Bronchial epithelial cell (primary cell): ENCODE data around the gene PRDX1. TPM values are rescaled to one million over a fixed set of nuclear protein-coding genes. Genes with fewer than 3 reads are reported as not detected.
"Not testable (repeated sequence)": the region's sequence is repeated elsewhere in the genome, so short reads cannot be mapped to it uniquely, and the experiment has no call there.

Experiments
- DNase-seq: peaks from one replicate; pipeline ENCODE4 v3.0.0-alpha.2; 2010; ENCODE audit warnings: low read depth
- FAIRE-seq: peaks from 2 replicates; lab custom pipeline; 2011; peaks lifted over from hg19 to GRCh38; lab: Jason Lieb, UNC
- H3K27me3 ChIP-seq: 2 replicates; pipeline ENCODE4 v1.5.1; 2011; ENCODE audit warnings: low read length; ENCODE audit not compliant: control insufficient read depth, insufficient read depth
- H3K36me3 ChIP-seq: 2 replicates; pipeline ENCODE4 v1.5.1; 2011; ENCODE audit warnings: low read length; ENCODE audit not compliant: control insufficient read depth, insufficient read depth
- H3K4me3 ChIP-seq: 2 replicates; pipeline ENCODE4 v1.5.1; 2011; ENCODE audit warnings: mild to moderate bottlenecking, low read depth, low read length, control low read depth
- total RNA-seq: library from RNA; depleted of rRNA; stranded (reverse); fragments of >200 nt; gene quantifications from 2 replicates; pipeline ENCODE4 v1.2.1, GENCODE V29; 2014
- TF ChIP-seq, protein P1 (sequence below): IDR thresholded peaks from 2 replicates; pipeline ENCODE4 v1.5.1; 2011; ENCODE audit warnings: mild to moderate bottlenecking, moderate library complexity, low read length, control low read depth, inconsistent platforms; ENCODE audit not compliant: insufficient read depth, severe bottlenecking

Gene PRDX1
- total RNA-seq, 1 donor from 2014 or later = 403 TPM

DNA sequence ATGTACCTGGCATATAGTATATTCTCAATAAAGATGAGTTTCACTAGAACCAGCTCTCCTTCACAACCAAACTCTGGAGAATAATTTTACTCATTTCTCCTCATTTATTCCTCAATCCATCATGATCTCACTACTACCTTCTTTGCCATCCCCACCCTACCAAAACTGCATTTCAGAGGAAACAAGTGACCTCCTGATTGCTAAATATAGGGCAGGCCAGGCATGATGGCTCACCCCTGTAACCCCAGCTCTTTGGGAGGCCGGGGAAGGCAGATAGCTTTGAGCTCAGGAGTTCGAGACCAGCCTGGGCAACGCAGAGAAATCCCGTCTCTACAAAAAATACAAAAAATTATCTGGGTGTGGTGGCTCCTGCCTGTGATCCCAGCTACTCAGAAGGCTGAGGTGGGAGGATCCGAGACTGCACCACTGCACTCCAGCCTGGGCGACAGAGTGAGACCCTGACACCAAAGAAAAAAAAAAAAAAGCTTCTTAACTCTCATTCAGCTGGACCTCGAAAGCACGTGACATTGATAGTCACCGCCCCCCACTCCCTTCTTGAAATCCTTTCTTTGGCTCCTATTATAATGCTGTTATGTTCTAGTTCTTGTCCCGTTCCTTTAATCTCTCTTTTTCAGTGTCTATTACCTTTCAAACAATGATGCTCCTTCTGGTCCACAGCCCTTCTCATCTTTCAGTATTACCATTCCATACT, 32.9 kb downstream of the PRDX1 start:
- H3K4me3 ChIP-seq = no peak overlapping the region
- H3K27me3 ChIP-seq = no peaks in the 10 kb centered on the region
- H3K36me3 ChIP-seq = no peaks in the 10 kb centered on the region
- TF ChIP-seq, protein P1, sequence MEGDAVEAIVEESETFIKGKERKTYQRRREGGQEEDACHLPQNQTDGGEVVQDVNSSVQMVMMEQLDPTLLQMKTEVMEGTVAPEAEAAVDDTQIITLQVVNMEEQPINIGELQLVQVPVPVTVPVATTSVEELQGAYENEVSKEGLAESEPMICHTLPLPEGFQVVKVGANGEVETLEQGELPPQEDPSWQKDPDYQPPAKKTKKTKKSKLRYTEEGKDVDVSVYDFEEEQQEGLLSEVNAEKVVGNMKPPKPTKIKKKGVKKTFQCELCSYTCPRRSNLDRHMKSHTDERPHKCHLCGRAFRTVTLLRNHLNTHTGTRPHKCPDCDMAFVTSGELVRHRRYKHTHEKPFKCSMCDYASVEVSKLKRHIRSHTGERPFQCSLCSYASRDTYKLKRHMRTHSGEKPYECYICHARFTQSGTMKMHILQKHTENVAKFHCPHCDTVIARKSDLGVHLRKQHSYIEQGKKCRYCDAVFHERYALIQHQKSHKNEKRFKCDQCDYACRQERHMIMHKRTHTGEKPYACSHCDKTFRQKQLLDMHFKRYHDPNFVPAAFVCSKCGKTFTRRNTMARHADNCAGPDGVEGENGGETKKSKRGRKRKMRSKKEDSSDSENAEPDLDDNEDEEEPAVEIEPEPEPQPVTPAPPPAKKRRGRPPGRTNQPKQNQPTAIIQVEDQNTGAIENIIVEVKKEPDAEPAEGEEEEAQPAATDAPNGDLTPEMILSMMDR = no peak
- DNase-seq = no peak
- FAIRE-seq = no peak

DNA sequence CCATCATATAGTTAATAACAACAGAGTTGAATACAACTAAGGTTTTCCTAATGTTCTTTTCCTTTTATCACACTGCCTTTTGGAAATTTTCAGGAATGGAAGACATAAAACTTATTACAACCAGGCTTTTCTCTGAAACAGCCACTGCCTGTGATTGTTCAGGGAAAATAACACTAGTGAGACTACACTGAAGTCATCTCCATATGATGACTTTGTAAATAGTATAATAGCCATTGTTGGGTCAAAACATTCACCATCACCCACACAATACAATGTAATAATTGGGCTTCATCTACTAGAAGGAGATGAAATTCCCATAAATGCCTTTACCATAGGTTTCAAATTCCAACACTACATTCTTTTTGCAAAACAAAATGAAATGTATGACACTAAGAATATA, 35.7 kb downstream of the PRDX1 start:
- DNase-seq (no peak), FAIRE-seq (no peak)
- TF ChIP-seq, protein P1 = no peak
- Histone ChIP-seq H3K4me3 (no peak overlapping the region), H3K36me3 (no peaks in the 10 kb centered on the region), H3K27me3 (no peaks in the 10 kb centered on the region)

DNA sequence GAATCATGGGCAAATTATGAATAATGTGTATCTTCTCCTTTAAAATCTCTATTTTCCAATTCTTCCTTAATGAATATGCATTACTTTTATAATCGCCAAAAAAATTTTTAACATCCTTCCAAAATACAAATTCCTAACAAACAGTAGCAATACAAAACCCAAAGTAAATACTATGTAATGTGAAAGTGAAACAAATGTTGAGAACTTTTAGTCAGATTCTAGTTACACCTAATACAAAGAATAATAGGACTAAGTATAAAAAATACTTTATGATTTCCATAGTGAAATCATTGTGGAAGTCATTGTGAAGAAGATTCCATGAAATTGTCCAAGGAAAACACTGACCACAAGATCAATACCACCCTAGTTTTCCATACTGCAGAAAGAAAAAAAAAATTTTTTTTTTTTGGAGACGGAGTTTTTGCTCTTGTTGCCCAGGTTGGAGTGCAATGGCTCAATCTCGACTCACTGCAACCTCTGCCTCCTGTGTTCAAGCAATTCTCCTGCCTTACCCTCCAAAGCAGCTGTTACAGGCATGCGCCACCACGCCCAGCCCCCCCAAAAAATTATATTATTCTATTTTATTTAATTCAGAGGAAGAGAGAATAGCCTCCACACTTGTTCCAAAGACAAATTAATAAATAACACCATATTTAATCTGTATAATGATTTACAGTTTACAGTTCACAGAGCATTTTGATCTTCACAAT, 42.5 kb downstream of the PRDX1 start:
- Histone ChIP-seq H3K36me3 (no peaks in the 10 kb centered on the region), H3K4me3 (no peak overlapping the region), H3K27me3 (no peaks in the 10 kb centered on the region)
- DNase-seq (no peak), FAIRE-seq (no peak)
- TF ChIP-seq, protein P1 = no peak

DNA sequence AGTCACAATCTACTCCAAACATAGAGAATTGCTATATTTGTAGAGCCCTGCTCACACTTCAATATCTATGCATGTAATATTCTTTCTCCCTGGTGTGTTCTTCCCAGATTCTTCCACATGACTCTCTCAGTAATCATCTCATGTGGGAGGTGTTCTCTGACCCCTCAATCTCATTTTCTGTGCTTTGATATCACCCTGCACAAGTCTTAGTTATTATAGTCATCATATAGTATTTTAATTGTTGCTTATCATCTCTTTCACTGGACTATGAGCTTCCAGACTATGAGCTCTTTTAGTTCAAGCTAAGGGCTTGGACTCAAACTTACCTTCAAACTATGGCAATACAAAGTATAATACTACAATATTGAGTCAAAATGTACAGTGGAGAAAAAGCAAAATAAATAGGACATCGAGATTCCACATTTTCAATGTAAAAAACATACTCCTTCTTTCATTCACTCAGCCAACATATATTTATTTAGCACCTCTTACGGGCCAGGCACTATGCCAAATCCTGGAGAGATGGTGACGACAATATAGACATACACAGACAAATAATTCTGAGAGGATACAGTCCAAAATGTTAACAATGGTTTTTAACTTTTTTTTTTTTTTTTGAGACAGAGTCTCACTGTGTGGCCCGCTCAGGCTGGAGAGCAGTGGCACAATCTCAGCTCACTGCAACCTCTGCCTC, 43.4 kb downstream of the PRDX1 start:
- TF ChIP-seq, protein P1 = no peak
- H3K36me3 ChIP-seq = no peaks in the 10 kb centered on the region
- no peak for FAIRE-seq

DNA sequence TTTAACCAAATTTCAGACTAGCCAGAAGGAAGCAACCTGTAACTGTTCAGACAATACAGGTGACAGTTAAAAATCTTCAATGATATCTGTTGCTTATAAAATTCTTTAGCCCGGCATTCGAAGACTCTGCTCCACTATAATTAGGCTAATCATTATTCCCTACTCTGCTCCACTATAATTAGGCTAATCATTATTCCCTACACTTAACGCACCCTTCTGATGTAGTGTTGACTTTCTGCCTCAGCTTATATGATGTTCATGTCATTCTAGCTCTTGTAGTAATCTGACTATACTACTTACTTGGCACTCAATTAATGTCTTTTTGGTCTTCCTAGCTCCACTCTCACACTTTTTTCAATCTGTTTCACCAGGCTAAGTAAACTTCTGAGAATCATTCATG, 44.0 kb downstream of the PRDX1 start:
- no peaks in the 10 kb centered on the region for H3K27me3 ChIP-seq
- no peaks in the 10 kb centered on the region for H3K36me3 ChIP-seq
- H3K4me3 ChIP-seq = no peak overlapping the region
- DNase-seq (no peak), FAIRE-seq (no peak)
- TF ChIP-seq, protein P1 = no peak

More for the DNA sequence above, 43.4 kb downstream of the PRDX1 start:
- Histone ChIP-seq H3K4me3 (no peak overlapping the region), H3K27me3 (no peaks in the 10 kb centered on the region)
- DNase-seq = no peak

DNA sequence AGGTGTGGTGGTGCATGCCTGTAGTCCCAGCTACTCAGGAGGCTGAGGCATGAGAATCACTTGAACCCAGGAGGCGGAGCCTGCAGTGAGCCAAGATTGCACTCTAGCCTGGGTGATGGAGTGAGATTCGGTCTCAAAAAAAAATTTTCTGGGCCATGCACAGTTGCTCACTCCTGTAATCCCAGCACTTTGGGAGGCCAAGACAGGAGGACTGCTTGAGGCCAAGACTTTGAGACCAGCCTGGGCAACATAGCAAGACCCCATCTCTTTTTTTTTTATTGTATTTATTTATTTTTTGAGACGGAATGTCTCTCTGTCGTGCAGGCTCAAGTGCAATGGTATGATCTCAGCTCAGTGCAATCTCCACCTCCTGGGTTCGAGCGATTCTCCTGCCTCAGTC, 47.5 kb downstream of the PRDX1 start:
- H3K4me3 ChIP-seq, FAIRE-seq, DNase-seq, H3K36me3 ChIP-seq, H3K27me3 ChIP-seq: not testable (repeated sequence)
